GM21717 (cell line): Measurements from ENCODE around the gene PLTP.
"Not testable (repeated sequence)": the region's sequence is repeated elsewhere in the genome, so short reads cannot be mapped to it uniquely, and the experiment has no call there.

Experiments
- ATAC-seq: cut with Tn5 transposase; IDR thresholded peaks from one replicate; pipeline ENCODE4 v1.9.1; 2021; ENCODE audit warnings: mild to moderate bottlenecking, moderate library complexity; ENCODE audit not compliant: unreplicated experiment

PLTP gene

DNA sequence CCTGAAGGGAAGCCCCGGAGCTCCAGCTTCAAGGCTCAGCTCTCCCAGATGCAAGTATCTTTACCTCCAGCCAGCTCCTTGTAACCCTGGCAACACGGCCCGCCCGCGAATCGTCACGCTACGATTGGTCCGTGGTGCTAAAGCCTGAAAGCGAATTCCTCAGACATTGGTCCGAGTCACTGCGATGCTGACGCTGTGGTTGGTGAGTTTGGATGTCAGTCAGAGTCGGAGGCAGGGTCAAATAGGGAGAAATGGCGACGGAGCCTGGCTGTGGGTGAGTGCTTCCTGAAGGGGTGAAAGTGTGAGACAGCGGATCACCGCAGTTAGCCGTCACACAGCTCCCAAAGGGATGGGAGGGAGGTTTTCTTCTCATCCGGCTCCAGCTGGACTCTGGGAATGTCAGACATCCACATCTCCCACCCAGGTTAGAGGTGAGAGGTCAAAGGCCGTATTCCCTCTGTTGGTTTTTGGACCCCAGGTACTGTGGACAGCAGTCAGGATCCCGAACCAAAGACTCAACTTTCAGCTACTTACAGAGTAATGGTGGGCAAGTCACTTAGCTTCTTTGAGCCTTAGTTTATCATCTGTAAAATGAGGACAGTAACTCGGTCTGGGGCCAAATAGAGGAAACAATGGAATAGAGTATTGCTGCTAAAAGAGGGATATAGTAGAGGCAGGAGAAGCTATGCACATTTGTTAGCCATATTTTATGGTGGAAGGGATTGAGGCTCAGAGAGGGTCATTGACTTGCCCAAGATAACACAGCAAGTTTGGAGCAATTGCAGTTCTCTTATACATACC, 30.8 kb downstream of the PLTP start, which contains the start of gene ZSWIM1:
Gene ZSWIM1 (plus strand): TSS at position 240 of the 801 bp plus-strand sequence. CDS start 1,366 bp downstream, outside the sequence.
- ATAC-seq, result peak; percentile 95

DNA sequence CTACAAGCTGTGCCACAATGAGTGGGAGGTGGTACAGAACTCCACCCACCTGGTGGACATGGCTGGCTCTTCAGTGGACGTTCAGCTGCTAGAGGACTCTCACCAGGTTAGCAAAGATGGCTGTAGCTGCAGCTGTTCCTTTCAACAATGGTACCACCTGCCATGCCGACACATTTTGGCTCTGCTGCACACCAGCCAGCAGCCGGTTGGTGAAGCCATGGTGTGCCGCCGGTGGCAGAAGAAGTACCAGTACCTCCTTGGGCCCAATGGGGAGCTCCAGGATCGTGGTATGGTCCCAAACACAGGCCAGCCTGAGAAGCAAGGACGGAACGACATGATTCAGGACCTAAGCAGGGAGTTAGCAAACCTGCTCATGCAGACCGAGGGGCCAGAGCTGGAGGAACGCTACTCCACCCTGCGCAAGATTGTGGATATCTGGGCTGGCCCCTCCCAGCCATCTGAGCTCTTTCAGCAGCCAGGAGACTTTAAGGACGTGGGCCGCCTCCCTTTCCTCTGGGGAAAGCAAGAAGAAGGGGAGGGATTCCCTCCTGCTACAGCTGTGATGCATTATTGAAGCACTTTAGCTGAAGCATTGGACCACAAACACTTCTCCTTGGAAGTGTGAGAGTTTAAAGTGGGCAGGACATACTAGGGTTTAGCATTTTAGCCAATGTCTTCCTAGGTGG, 33.7 kb downstream of the PLTP start:
- no peak for ATAC-seq

DNA sequence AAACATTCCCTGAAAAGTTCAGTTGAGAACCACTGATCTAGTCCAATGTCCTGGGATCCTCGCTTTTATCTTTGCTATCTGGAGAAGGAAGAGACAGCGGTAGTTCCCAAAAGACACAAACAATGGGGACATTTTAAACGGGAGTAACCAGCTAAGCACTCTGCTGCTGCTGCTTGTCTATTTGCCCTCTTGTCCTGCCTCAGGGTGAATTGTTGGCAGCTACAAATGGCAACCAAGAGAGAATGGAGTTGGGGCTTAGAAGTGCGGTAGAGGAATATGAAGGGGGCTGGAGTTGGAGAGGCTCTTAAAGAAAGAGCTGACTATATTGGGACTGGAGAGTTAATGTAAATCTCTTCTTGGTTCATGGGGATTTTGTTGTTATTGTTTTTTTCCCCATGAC, 37.4 kb downstream of the PLTP start:
- no peak for ATAC-seq

DNA sequence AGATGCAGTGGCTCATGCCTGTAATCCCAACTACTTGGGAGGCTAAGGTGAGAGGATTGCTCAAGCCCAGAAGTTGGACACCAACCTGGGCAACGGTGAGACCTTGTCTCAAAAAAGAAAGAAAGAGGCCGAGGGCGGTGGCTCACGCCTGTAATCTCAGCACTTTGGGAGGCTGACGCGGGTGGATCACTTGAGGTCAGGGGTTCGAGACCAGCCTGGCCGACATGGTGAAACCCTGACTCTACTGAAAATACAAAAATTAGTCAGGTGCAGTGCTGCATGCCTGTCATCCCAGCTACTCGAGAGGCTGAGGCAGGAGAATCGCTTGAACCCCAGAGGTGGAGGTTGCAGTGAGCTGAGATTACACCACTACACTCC, 37.9 kb downstream of the PLTP start:
- ATAC-seq, result not testable (repeated sequence)

DNA sequence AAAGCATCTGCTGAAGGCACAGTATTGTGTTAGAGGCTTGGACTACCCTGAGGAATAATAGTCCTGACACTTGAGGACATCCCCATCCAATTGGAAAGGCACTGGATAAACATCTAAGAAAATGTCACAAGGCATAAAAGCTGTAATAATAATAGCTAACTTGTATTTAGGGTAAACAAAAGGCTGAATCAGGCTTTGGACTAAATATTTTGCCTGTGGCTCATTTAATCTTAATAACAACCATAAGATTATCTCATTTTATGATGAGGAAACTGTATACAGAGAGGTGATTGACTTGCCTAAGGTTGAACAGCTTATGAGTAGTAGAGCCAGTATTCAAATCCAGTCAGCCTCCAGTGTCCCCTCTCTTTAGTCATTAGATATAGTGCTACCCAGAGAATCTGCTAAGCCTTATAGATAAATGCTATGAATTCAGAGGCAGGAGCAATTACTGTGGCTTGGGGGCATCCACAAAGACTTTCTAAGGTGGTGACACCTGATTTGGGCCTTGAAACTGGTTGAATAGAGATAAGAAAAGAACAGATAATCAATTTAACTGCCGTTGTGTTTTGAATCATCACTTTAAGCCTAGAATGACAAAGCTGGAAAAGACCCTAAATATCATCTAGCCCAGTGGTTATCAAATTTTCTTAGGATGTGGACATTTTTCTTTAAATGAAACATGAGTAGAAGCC, 38.4 kb downstream of the PLTP start:
- ATAC-seq, result no peak

DNA sequence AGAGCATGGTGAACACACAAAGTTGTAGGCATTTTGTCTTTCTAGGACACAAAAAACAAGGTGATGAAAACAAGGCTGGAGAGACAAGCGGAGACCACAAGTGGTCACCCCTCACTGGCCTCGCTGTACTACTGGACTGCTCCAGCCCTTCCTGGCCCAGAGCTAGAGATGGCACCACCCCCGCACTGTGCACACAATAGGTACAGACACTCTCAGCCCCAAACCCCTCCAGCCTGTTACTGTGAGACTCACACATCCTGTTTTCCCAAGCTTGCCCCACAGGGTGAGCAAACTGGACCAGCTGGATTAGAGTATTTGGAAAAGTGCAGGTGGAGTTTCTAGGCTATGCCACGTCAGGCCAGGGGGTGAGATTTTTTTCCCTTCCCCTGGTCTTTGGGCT, 39.3 kb downstream of the PLTP start:
- ATAC-seq, result no peak

DNA sequence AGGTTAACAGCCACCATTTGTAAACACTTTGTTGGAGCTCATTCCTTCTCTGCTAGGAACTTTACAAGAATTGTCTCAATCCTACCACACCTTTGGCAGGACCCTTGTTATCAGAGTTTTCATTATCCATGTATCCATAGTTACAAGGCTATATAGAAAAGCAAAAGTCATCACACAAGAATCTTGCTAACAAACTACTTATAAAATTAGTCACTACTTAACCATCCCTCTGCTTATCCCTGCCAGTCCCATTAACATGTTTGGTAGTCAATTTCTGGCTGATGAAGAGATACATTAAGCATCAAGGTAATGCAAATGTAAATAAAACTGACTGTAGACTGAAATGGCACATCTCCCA, 44.2 kb downstream of the PLTP start:
- no peak for ATAC-seq

DNA sequence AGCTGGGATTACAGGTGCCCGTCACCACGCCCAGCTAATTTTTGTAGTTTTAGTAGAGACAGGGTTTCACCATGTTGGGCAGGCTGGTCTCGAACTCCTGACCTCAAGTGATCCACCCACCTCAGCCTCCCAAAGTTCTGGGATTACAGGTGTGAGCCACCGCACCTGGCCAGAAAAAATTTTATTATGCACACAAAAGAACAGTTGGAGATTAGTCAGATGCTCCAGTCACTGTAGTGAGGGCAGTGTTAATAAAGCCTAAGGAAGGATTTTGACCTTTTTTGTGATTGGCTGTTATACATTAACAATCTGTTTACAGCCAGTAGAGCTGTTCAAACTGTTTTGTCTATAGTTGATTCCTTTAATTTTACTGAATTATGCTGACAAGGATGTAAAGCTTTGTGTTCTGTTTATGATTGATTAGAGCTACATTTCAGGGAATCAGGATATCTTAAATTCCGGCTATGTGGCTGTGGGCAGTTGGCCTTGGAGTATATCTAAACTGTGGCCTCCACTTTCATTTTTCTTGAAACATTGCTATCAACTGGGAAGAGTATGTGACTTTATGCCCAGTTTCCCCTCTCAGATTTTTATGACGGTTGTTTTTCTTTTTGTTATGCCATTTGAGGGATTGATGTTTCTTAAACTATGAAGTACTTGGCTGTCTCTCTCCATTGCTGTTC, 44.7 kb downstream of the PLTP start:
- no peak for ATAC-seq

DNA sequence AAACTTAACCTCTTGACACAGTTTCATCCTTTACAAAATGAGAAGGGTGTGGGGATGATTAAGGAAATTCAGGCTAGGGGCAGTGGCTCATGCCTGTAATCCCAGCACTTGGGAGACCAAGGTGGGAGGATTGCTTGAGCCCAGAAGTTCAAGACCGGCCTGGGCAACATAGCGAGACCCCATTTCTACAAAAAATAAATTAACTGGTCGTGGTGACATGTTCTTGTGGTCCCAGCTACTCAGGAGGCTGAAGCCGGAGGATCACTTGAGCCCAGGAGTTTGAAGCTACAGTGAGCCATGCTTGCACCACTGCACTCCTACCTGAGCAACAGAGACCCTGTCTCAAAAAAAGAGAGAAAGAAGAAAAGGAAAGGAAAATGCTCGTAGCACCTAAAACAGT, 45.5 kb downstream of the PLTP start:
- ATAC-seq, result no peak

DNA sequence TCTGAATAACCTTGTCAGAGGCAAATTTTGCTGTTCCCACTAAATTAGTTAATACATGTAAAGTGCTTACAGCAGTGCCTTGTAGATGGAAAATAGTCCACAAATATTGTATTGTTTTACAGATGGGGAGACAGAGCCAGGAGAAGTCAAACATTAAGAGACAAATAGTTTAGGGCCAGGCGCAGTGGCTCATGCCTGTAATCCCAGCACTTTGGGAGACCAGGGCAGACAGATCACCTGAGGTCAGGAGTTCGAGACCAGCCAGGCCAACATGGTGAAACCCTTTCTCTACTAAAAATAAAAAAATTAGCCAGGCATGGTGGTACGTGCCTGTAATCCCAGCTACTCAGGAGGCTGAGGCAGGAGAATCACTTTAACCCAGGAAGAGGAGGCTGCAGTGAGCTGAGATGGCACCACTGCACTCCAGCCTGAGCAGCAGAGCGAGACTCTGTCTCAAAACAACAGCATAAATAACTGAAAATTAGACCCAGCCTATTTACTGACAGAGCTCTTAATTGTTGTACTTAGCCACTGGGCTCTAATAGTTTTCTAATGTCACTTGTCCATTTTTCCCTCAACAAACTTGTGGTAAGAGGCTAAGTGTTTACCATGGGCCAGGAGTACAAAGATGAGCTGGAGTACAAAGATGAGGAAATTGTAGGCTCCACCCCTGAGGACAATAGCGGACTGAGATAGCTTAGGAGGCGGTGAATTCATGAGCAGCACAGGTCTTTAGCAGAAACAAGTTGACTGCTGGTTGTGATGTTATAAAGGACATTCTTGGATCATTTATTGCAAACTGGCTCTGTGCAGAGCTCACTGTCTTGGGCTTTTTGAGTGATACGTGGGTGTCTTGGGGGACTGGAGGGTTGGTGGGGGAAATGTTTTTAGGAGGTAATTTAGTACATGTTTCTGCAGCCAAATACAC, 48.1 kb downstream of the PLTP start:
- ATAC-seq, result no peak

DNA sequence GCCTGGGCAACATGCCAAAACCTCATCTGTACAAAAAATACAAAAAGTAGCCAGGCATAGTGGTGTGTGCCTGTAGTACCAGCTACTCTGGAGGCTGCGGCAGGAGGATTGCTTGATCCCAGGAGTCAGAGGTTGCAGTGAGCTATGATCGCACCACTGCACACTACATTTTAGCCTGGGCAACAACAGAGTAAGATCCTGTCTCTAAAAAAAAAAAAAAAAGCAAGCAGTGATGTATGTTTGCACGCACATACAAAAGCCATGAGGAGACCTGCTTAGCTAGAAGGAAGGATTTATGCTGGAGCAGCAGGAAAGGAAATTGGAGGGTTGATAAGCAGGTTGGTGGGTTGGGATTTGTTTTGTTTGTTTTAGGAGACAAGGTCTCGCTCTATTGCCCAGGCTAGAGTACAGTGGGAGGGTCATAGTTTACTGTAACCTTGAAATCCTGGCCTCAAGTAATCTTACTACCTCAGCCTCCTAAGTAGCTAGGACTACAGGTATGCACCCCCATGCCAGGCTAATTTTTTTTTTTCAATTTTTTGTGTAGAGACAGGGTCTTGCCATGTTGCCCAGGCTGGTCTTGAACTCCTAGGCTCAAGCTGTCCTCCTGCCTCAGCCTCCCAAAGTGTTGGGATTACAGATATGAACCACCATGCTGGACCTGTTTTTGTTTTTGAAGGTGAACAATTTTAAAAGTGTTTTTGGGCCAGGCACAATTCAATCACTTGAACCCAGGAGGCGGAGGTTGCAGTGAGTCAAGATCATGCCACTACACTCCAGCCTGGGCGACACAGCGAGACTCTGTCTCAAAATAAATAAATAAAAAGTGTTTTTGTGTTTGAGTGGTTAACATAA, 50.5 kb downstream of the PLTP start:
- no peak for ATAC-seq

DNA sequence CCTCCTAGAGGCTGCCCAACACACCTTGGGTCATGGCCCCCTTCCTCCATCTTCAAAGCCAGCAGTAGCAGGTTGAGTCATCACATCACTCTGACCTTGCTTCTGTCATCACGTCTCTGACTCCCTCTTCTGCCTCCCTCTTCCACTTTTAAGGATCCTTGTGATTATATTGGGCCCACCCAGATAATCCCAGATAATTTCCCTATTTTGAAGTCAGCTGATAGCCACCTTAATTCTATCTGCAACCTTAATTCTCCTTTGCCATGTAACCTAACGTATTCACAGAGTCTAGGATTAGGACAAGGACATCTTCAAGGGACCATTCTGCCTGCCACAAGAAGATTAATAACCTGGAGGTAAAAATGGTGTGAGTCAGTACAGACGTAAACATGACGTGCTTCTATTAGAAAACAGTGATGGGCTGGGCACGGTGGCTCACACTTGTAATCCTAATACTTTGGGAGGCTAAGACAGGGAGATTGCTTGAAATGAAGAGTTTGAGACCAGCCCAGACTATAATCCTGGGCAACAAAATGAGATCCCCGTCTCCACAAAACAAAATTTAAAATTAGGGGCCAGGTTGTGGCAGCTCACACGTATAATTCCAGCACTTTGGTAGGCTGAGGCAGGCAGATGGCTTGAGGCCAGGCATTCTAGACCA, 51.3 kb downstream of the PLTP start:
- ATAC-seq, result no peak

DNA sequence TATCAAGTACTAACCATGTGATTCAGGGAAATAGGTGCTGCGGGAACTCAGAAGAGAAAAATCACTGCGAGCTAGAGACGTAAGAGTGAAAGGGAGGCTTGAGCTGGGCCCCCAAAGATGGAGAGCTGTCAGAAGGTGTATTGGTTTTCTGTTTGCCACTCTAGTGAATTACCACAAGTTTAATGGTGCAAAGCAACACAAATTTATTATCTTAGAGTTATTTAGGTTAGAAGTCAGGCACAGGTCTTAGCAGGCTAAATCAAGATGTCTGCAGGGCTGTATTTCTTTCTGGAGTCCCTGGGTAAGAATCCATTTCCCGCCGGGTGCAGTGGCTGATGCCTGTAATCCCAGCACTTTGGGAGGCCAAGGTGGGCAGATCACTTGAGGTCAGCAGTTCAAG, 52.0 kb downstream of the PLTP start:
- no peak for ATAC-seq

DNA sequence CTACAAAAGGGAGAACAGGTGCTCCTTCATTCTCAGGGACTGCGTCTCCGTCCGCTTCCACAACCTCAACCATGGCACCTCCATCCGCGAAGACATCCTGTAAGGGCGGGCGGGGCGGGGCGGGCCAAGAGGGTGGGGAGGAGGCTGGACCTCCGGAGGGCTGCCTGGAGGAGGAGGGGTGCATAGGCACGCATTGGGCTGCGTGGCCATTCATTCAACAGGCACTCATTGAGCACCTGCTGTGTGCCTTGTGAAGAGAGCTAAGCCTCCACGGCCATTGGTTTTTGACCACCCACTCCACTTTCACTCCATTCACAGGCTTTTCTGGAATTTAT, 54.1 kb downstream of the PLTP start:
- ATAC-seq, result peak; percentile 28

DNA sequence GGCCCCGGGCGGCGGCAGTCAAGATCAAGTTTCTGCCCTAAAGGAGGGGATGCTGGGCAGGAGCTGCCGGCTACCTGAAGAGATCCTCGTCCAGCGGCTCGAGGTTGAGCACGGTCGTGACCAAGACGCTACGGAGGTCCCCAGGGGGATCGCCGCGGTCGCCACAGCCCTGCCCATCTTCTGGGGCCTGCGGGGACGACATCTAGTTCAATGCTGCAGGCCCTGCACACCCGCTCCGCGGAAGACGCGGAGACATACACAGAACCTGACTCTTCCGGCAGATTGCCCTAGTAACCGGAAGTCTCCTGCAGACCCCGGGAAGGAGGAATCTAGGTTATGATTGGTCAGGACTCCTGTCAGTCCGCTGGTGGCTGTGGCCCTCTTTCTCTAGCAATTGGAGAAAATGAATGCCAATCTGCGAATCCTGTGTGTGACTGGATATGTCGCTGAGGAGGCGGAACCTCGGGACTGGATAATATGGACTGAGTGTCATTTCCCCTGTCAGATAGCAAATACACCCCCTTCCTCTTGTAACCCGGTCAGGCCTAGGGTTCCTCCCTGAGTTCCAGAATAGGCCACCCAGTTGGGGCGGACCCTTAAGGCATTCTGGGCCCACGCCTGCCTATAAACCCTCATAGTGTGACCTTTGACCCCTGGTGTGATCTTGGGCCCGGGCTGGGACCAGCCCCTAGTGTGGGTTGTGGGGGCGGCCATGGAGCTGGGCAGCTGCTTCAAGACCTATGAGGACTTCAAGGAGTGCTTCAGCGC, 54.7 kb downstream of the PLTP start, which contains the start of the genes ACOT8 and ZSWIM3:
Gene ACOT8 (minus strand): TSS at position 279 of the 768 bp plus-strand sequence. CDS start 77 bp downstream, at position 202.
Gene ZSWIM3 (plus strand): TSS at position 501 of the 768 bp plus-strand sequence. CDS start 212 bp downstream, at position 713.
- ATAC-seq, result peak; percentile 96

DNA sequence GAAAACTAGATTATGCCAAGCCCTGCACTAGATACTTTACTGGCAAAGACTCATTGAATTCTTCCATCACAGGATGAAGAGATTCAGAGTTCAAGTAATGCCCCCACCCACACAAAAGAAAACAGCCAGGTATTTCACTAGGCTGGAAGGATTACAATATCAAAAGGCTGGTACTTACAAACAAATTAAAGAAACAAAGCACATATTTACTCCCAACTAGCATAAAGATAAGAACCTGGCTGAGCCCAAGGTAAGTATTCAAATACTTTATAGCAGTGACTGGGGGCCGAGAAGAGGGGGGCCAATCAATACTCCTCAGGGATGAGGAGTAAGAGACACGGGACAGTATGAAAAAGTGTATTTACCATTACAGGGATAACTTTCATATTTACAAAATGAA, 58.5 kb downstream of the PLTP start:
- no peak for ATAC-seq

DNA sequence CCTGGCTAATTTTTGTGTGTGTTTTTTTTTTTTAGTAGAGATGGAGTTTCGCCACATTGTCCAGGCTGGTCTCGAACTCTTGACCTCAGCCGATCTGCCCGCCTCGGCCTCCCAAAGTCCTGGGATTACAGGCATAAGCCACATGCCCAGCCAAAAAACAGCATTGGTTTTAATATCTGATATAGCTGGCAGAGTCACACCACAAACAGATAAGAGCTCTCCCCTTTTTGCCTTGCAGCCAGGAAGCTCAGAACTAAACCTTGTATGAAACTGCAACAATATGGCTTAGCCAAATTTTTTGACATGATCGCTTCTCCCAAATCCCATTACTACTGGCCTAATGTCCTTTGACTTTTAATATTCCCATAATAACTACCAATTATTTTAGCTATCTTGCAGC, 59.6 kb downstream of the PLTP start:
- no peak for ATAC-seq

DNA sequence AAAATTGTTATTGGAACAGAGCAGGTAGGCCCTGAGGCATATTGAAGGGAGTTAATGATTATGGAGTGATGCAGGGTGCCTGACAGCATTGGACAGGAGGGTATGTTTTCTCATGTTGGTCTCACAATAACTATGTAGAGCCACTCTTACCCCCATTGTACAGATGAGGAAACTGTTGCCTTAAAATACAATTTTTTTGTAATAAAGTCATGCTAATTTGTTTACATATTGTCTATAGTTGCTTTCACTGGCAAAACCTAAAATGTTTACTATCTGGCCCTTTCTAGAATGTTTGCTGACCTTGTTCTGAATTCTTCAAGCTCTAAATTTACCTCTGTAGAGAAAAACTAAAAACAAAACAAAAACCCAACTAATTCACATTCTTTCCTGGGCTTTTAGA, 60.5 kb downstream of the PLTP start:
- ATAC-seq, result no peak
